Smooth muscle cell (in vitro differentiated cells): Measurements from ENCODE around the gene TMEM151B. TPM values are rescaled to one million over a fixed set of nuclear protein-coding genes. Genes with fewer than 3 reads are reported as not detected.

Source experiments
- DNase-seq: peaks from one replicate; lab custom pipeline; 2025; ENCODE audit not compliant: unreplicated experiment; lab: John Stamatoyannopoulos, UW
- H2AFZ ChIP-seq: fragments of 200-600 bp; sonication (generic); 2 replicates; pipeline ENCODE4 v1.6.0; 2016; ENCODE audit warnings: antibody characterized with exemption, low read depth, mild to moderate bottlenecking
- H3F3A ChIP-seq: fragments of 200-600 bp; sonication (generic); 2 replicates; pipeline ENCODE4 v1.6.0; 2017; ENCODE audit warnings: antibody characterized with exemption, low read depth
- H3K27ac ChIP-seq: fragments of 200-600 bp; sonication (generic); 2 replicates; pipeline ENCODE4 v1.5.1; 2016; ENCODE audit warnings: low read depth, mild to moderate bottlenecking
- H3K27me3 ChIP-seq: fragments of 200-600 bp; sonication (generic); 2 replicates; pipeline ENCODE4 v1.6.1; 2016; ENCODE audit warnings: low read depth, mild to moderate bottlenecking
- H3K36me3 ChIP-seq: fragments of 200-600 bp; sonication (generic); 2 replicates; pipeline ENCODE4 v1.5.1; 2016; ENCODE audit warnings: low read depth
- H3K4me1 ChIP-seq: fragments of 200-600 bp; sonication (generic); 2 replicates; pipeline ENCODE4 v1.5.1; 2016; ENCODE audit warnings: low read depth
- H3K4me2 ChIP-seq: fragments of 200-600 bp; sonication (generic); 2 replicates; pipeline ENCODE4 v1.6.0; 2016; ENCODE audit warnings: mild to moderate bottlenecking
- H3K4me3 ChIP-seq: fragments of 200-600 bp; sonication (generic); 2 replicates; pipeline ENCODE4 v1.5.1; 2016; ENCODE audit warnings: mild to moderate bottlenecking
- H3K79me2 ChIP-seq: fragments of 200-600 bp; sonication (generic); 2 replicates; pipeline ENCODE4 v1.6.0; 2016; ENCODE audit warnings: low read depth, mild to moderate bottlenecking
- H3K9ac ChIP-seq: fragments of 200-600 bp; sonication (generic); 2 replicates; pipeline ENCODE4 v1.6.0; 2016; ENCODE audit warnings: low read depth
- H3K9me3 ChIP-seq: fragments of 200-600 bp; sonication (generic); replicated peaks from 2 replicates; pipeline ENCODE4 v1.5.1; 2016; ENCODE audit warnings: low read depth
- H4K20me1 ChIP-seq: fragments of 200-600 bp; sonication (generic); 2 replicates; pipeline ENCODE4 v1.6.0; 2016; ENCODE audit warnings: low read depth
- WGBS: methylation state at CpG from one replicate; pipeline ENCODE4 v1.1.7; 2016; ENCODE audit warnings: low lambda C conversion rate; 5-methylcytosine and 5-hydroxymethylcytosine counted together
- polyA plus RNA-seq: library from polyadenylated mRNA; unstranded; fragments of >200 nt; fragmentation: Nextera tagmentation; extraction: Ambion mirVana; gene quantifications from 2 replicates; pipeline ENCODE4 v1.2.1, GENCODE V29; 2016
- total RNA-seq: library from RNA; depleted of rRNA; stranded (reverse); fragments of >200 nt; gene quantifications from 2 replicates; pipeline ENCODE4 v1.2.3, GENCODE V29; 2014
- TF ChIP-seq, protein P1 (sequence below): fragments of 200-600 bp; sonication (generic); IDR thresholded peaks from 2 replicates; pipeline ENCODE4 v1.5.1; 2017; ENCODE audit warnings: borderline replicate concordance, mild to moderate bottlenecking, antibody characterized with exemption; ENCODE audit not compliant: insufficient read depth, poor library complexity, severe bottlenecking

Gene TMEM151B
- total and polyA plus RNA-seq, 2 experiments from 2014 or later: not detected

DNA sequence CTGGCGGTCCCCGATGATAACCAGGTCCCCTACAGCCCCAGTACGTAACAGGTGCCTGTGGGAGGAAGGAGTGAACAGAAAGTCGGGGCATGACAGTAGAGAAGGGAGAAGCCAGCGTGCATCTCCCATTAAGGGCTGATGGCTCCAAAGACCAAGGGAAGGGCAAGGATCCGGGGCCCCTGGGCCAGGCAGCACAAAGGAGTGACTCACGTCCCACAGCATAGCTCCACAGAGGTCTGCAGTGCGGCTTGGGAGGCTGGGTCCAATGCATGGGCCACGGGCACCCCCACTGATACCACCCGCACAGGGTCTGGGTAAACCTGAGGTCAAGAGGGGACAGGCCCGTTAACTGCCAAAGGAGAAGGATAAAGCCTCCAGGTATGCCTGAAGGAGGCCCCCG, 32.6 kb downstream of the TMEM151B start:
- Histone ChIP-seq H3K9ac (no peak overlapping the region), H3F3A (no peaks in the 10 kb centered on the region), H3K9me3 (no peaks in the 10 kb centered on the region), H4K20me1 (no peaks in the 10 kb centered on the region), H3K79me2 (no peaks in the 10 kb centered on the region), H3K4me1 (no peaks in the 10 kb centered on the region), H2AFZ (no peak overlapping the region), H3K27me3 (peaks cover 13% of the 10 kb centered on the region), H3K4me2 (no peak overlapping the region), H3K4me3 (no peak overlapping the region), H3K27ac (no peak overlapping the region), H3K36me3 (no peaks in the 10 kb centered on the region)
- TF ChIP-seq, protein P1, sequence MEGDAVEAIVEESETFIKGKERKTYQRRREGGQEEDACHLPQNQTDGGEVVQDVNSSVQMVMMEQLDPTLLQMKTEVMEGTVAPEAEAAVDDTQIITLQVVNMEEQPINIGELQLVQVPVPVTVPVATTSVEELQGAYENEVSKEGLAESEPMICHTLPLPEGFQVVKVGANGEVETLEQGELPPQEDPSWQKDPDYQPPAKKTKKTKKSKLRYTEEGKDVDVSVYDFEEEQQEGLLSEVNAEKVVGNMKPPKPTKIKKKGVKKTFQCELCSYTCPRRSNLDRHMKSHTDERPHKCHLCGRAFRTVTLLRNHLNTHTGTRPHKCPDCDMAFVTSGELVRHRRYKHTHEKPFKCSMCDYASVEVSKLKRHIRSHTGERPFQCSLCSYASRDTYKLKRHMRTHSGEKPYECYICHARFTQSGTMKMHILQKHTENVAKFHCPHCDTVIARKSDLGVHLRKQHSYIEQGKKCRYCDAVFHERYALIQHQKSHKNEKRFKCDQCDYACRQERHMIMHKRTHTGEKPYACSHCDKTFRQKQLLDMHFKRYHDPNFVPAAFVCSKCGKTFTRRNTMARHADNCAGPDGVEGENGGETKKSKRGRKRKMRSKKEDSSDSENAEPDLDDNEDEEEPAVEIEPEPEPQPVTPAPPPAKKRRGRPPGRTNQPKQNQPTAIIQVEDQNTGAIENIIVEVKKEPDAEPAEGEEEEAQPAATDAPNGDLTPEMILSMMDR: no peak
- WGBS: 93% methylated on average over 12 of the region's 12 CpGs
- no peak for DNase-seq

DNA sequence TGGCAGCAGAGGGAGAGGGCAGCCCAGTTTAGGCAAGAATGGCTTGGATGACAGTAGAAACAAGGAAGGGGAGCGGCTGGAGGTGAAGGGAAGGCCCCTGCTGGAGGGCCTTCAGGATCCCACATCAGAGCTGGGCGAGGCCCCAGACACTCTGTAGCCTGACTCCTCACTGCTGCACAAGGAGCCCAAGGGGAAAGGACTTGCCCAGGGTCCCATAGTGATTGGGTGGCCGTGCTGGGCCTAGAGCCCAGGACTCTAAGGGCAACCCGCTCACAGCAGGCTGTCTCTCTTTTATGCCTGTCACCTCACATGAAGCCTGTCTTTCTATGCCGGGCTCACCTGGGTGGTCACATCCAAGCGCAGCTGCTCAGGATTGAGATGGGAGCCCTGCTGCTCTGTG, 33.6 kb downstream of the TMEM151B start:
- Histone ChIP-seq H4K20me1 (no peaks in the 10 kb centered on the region), H2AFZ (no peak overlapping the region), H3K4me1 (no peaks in the 10 kb centered on the region), H3K9me3 (no peaks in the 10 kb centered on the region), H3K4me3 (no peak overlapping the region), H3K79me2 (no peaks in the 10 kb centered on the region), H3K36me3 (no peaks in the 10 kb centered on the region), H3K27me3 (peaks cover 3% of the 10 kb centered on the region), H3K9ac (no peak overlapping the region), H3K4me2 (no peak overlapping the region), H3F3A (no peaks in the 10 kb centered on the region), H3K27ac (no peak overlapping the region)
- DNase-seq: no peak
- WGBS: 94% methylated on average over 6 of the region's 6 CpGs
- TF ChIP-seq, protein P1: no peak

DNA sequence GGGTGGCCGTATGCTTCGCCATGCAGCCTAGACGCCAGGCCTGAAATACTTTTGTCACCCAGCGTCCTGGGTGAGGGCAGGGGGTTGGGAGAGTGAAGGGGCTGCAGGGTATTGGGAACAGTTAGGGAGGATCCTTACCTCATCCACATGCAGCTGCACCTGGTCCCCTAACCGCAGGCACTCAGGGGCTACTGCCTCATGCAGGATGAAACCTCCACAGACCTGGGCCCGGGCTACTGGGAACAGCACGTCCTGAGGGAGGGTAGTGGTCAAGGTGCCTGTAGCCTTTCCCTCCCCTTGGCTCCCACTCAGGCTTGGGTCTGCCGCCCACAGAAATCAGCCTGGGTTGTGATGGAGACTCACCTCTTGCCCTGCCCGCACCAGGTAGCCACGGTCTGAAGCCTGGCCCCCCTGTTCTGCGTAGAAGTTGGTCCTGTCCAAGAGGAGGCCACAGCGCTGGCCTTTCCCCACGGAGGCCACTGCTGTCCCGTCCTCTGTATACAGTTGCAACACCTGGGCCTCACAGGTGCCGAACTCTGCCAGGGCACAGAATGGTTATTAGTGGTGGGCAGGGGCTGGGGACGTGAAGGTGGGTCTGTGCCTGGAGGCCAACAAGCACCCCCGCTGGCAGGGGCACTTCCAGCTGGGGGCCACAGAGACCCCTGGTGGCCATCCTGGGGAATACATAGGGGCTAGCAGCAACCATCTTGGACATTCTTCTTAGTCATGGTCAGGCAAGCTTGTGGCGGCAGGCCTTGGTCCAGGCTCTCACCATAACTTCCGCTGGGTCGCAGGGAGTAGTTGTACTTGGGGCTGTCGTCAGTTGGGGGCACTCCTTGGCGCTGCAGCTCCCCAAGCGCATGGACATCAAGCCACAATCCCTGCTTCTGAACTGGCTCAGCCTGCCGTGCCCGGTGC, 34.3 kb downstream of the TMEM151B start:
- Histone ChIP-seq H3K9me3 (no peaks in the 10 kb centered on the region), H3K27ac (no peak overlapping the region), H2AFZ (no peak overlapping the region), H3K4me3 (no peak overlapping the region), H3K4me1 (no peaks in the 10 kb centered on the region), H3K4me2 (no peak overlapping the region), H3F3A (no peaks in the 10 kb centered on the region), H4K20me1 (no peaks in the 10 kb centered on the region), H3K79me2 (no peaks in the 10 kb centered on the region), H3K36me3 (no peaks in the 10 kb centered on the region), H3K9ac (no peak overlapping the region), H3K27me3 (no peaks in the 10 kb centered on the region)
- TF ChIP-seq, protein P1: peak; percentile 69
- 90% methylated on average over 25 of the region's 25 CpGs for WGBS
- no peak for DNase-seq
